GM23338 (cell line): ENCODE results near the gene ITPR2. TPM values are rescaled to one million over a fixed set of nuclear protein-coding genes. Genes with fewer than 3 reads are reported as not detected.

Source experiments
- CREB1 ChIP-seq: fragments of 250-450 bp; sonication (Bioruptor Pico); IDR thresholded peaks from 2 replicates; pipeline ENCODE4 v1.5.0; 2020; ENCODE audit warnings: low read depth, mild to moderate bottlenecking, moderate library complexity
- JUNB ChIP-seq: IDR thresholded peaks from one replicate; pipeline ENCODE4 v1.6.1; 2016; ENCODE audit warnings: antibody characterized with exemption; ENCODE audit not compliant: unreplicated experiment
- ZNF462 ChIP-seq: fragments of 250-450 bp; sonication (Bioruptor Pico); IDR thresholded peaks from 2 replicates; pipeline ENCODE4 v1.5.0; 2020; ENCODE audit warnings: mild to moderate bottlenecking, moderate library complexity
- polyA plus RNA-seq: library from polyadenylated mRNA; unstranded; fragments of >200 nt; fragmentation: Nextera tagmentation; extraction: Ambion mirVana; gene quantifications from 2 replicates; pipeline ENCODE4 v1.2.1, GENCODE V29; 2016
- total RNA-seq: library from RNA; depleted of rRNA; stranded (reverse); fragments of >200 nt; shearing (Covaris generic); gene quantifications from 2 replicates; pipeline ENCODE4 v1.2.3, GENCODE V29; 2014
- TF ChIP-seq, protein P1 (sequence below): IDR thresholded peaks from 2 replicates; pipeline ENCODE4 v1.6.1; 2016; ENCODE audit warnings: antibody characterized with exemption
- TF ChIP-seq, protein P2 (sequence below): IDR thresholded peaks from one replicate; pipeline ENCODE4 v1.6.1; 2018; ENCODE audit warnings: antibody characterized with exemption; ENCODE audit not compliant: unreplicated experiment

ITPR2 gene
- total and polyA plus RNA-seq, 2 experiments from 2014 or later: 44.5 to 65.2 TPM

DNA sequence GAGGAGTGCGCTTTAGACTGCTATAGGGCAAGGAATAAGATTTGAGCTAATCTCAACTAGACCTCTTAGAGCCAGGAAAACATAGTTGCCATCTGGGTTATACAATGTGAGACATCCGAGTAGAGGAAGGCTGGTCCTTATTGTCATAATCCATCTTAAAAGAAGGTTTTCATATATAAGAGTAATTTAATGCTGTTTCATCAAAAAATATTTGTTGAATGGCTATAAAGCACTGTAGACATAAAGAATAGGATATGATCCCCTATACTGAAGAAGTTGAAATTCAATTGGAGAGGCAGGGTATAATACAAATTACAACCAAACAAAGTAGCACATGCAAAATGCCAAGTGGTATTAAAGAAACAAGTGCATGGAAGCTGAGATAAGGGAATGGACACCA lies 343.1 kb downstream of the ITPR2 start (continued):
- no peak for TF ChIP-seq ZNF462 (CRISPR knock-in tag)
- no peak for TF ChIP-seq JUNB
- TF ChIP-seq CREB1: no peak
- TF ChIP-seq, protein P1, sequence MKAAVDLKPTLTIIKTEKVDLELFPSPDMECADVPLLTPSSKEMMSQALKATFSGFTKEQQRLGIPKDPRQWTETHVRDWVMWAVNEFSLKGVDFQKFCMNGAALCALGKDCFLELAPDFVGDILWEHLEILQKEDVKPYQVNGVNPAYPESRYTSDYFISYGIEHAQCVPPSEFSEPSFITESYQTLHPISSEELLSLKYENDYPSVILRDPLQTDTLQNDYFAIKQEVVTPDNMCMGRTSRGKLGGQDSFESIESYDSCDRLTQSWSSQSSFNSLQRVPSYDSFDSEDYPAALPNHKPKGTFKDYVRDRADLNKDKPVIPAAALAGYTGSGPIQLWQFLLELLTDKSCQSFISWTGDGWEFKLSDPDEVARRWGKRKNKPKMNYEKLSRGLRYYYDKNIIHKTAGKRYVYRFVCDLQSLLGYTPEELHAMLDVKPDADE: no peak
- TF ChIP-seq, protein P2, sequence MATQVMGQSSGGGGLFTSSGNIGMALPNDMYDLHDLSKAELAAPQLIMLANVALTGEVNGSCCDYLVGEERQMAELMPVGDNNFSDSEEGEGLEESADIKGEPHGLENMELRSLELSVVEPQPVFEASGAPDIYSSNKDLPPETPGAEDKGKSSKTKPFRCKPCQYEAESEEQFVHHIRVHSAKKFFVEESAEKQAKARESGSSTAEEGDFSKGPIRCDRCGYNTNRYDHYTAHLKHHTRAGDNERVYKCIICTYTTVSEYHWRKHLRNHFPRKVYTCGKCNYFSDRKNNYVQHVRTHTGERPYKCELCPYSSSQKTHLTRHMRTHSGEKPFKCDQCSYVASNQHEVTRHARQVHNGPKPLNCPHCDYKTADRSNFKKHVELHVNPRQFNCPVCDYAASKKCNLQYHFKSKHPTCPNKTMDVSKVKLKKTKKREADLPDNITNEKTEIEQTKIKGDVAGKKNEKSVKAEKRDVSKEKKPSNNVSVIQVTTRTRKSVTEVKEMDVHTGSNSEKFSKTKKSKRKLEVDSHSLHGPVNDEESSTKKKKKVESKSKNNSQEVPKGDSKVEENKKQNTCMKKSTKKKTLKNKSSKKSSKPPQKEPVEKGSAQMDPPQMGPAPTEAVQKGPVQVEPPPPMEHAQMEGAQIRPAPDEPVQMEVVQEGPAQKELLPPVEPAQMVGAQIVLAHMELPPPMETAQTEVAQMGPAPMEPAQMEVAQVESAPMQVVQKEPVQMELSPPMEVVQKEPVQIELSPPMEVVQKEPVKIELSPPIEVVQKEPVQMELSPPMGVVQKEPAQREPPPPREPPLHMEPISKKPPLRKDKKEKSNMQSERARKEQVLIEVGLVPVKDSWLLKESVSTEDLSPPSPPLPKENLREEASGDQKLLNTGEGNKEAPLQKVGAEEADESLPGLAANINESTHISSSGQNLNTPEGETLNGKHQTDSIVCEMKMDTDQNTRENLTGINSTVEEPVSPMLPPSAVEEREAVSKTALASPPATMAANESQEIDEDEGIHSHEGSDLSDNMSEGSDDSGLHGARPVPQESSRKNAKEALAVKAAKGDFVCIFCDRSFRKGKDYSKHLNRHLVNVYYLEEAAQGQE: no peak
